NCI-H146 (cell line): ENCODE results near the gene WNT9B.

Experiments used
- DNase-seq: peaks from one replicate; lab custom pipeline; 2025; lab: John Stamatoyannopoulos, UW

The WNT9B gene

GRCh38 chr17:46851029-46851741 lies at the start of gene WNT9B:
Gene WNT9B, plus strand, starts transcription at chr17:46851583. Its CDS starts 56 bp downstream, at chr17:46851639.
- peak; percentile 82 for DNase-seq

- DNase-seq, result no peak
Observed at GRCh38 chr17:46802800-46803199, 48.6 kb upstream of the WNT9B start.

- DNase-seq, result no peak
Observed at GRCh38 chr17:46803544-46803943, 47.8 kb upstream of the WNT9B start.

GRCh38 chr17:46805771-46806170 lies 45.6 kb upstream of the WNT9B start:
- DNase-seq, result no peak

- DNase-seq, result no peak
Observed at GRCh38 chr17:46809110-46809571, 42.2 kb upstream of the WNT9B start.

GRCh38 chr17:46810837-46811236 lies 40.5 kb upstream of the WNT9B start:
- DNase-seq, result no peak

GRCh38 chr17:46811978-46812583 lies 39.3 kb upstream of the WNT9B start:
- DNase-seq, result no peak

- DNase-seq, result no peak
Observed at GRCh38 chr17:46812624-46813318, 38.6 kb upstream of the WNT9B start.

- no peak for DNase-seq
Observed at GRCh38 chr17:46813920-46814319, 37.5 kb upstream of the WNT9B start.

GRCh38 chr17:46814446-46814845 lies 36.9 kb upstream of the WNT9B start:
- no peak for DNase-seq

GRCh38 chr17:46815474-46816353 lies 35.7 kb upstream of the WNT9B start:
- no peak for DNase-seq

GRCh38 chr17:46817151-46817900 lies 34.1 kb upstream of the WNT9B start:
- no peak for DNase-seq

- DNase-seq, result no peak
Observed at GRCh38 chr17:46817901-46818209, 33.5 kb upstream of the WNT9B start.

- peak; percentile 42 for DNase-seq
Observed at GRCh38 chr17:46818316-46818928, 33.0 kb upstream of the WNT9B start, which contains the start of gene WNT3. Gene WNT3, minus strand, starts transcription at chr17:46818692. Its CDS starts 95 bp downstream, at chr17:46818597.

- DNase-seq, result peak; percentile 38
Observed at GRCh38 chr17:46818929-46819859, 32.2 kb upstream of the WNT9B start.

GRCh38 chr17:46819906-46820351 lies 31.5 kb upstream of the WNT9B start:
- DNase-seq, result no peak

- DNase-seq, result no peak
Observed at GRCh38 chr17:46820592-46821450, 30.6 kb upstream of the WNT9B start.

- DNase-seq, result no peak
Observed at GRCh38 chr17:46821482-46822387, 29.6 kb upstream of the WNT9B start.
